ENCODE measurements around the gene CHMP3. TPM values are rescaled to one million over a fixed set of nuclear protein-coding genes. Genes with fewer than 3 reads are reported as not detected.
"Not testable (repeated sequence)": the region's sequence is repeated elsewhere in the genome, so short reads cannot be mapped to it uniquely, and the experiment has no call there.

Gene CHMP3
- 28.3 and 29.0 TPM in 2 replicates for total RNA-seq

- peaks cover 14% of the 10 kb centered on the region for H3K9me3 Mint-ChIP-seq
- H3K4me1 Mint-ChIP-seq: peaks cover 24% of the 10 kb centered on the region
- peaks cover 35% of the 10 kb centered on the region for H3K36me3 Mint-ChIP-seq (ENCODE audit: low read depth)
- peaks cover 2% of the 10 kb centered on the region for H3K27me3 Mint-ChIP-seq
- H3K27ac Mint-ChIP-seq: peak within 1 kb of the TSS; percentile 99
- intact Hi-C loops (cut with micrococcal nuclease): loop anchor here (1.0 kb wide), 3 partner anchors 21 to 121 kb away; partner anchors contain the start of gene RNF103
- DNase-seq: peak; percentile 99
- peak within 1 kb of the TSS; percentile 95 for H3K4me3 Mint-ChIP-seq
Measured at GRCh38 chr2:86562922-86563649, at the start of gene CHMP3. Gene CHMP3 (minus strand): TSS chr2:86563443. CDS start chr2:86563348, 95 bp downstream.

GRCh38 chr2:86610871-86611270 lies 47.6 kb upstream of the CHMP3 start:
- Mint-ChIP-seq H3K27ac (no peak overlapping the region), H3K27me3 (no peaks in the 10 kb centered on the region), H3K4me3 (no peak overlapping the region), H3K4me1 (peaks cover 13% of the 10 kb centered on the region), H3K36me3 (ENCODE audit: low read depth) (peaks cover 49% of the 10 kb centered on the region), H3K9me3 (no peaks in the 10 kb centered on the region)
- intact Hi-C loops (cut with micrococcal nuclease): no loop called here
- peak; percentile 44 for DNase-seq

- no peak overlapping the region for H3K27ac Mint-ChIP-seq
- intact Hi-C loops (cut with micrococcal nuclease): no loop called here
- peaks cover 15% of the 10 kb centered on the region for H3K4me1 Mint-ChIP-seq
- no peaks in the 10 kb centered on the region for H3K27me3 Mint-ChIP-seq
- peaks cover 58% of the 10 kb centered on the region for H3K36me3 Mint-ChIP-seq (ENCODE audit: low read depth)
- no peaks in the 10 kb centered on the region for H3K9me3 Mint-ChIP-seq
- peak; percentile 52 for DNase-seq
- no peak overlapping the region for H3K4me3 Mint-ChIP-seq
Measured at GRCh38 chr2:86608832-86609410, 45.7 kb upstream of the CHMP3 start.

GRCh38 chr2:86603905-86604304 lies 40.7 kb upstream of the CHMP3 start:
- peaks cover 3% of the 10 kb centered on the region for H3K4me1 Mint-ChIP-seq
- H3K36me3 Mint-ChIP-seq (ENCODE audit: low read depth): peaks cover 33% of the 10 kb centered on the region
- DNase-seq: peak; percentile 40
- no peaks in the 10 kb centered on the region for H3K27me3 Mint-ChIP-seq
- H3K4me3 Mint-ChIP-seq: no peak overlapping the region
- H3K9me3 Mint-ChIP-seq: no peaks in the 10 kb centered on the region
- no peak overlapping the region for H3K27ac Mint-ChIP-seq
- intact Hi-C loops (cut with micrococcal nuclease): no loop called here

GRCh38 chr2:86598966-86599365 lies 35.7 kb upstream of the CHMP3 start:
- no peak for DNase-seq
- Mint-ChIP-seq H3K27ac (no peak overlapping the region), H3K36me3 (ENCODE audit: low read depth) (peaks cover 7% of the 10 kb centered on the region), H3K4me1 (no peaks in the 10 kb centered on the region), H3K4me3 (no peak overlapping the region), H3K27me3 (peaks cover 2% of the 10 kb centered on the region), H3K9me3 (peaks cover 6% of the 10 kb centered on the region)
- intact Hi-C loops (cut with micrococcal nuclease): no loop called here

DNA sequence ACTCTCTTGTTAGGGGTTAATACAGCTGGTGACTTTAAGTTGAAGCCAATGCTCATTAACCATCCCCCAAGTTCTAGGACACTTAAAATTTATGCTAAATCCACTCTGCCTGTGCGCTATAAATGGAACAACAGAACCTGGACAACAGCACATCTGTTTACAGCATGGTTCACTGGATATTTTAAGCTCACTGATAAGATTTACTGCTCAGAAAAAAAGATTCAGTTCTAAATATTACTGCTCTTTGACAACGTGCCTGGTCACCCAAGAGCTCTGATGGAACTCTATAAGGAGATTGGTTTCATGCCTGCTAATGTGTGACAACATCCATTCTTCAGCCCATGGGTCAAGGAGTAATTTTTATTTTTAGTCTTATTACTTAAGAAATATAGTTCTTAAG lies 32.9 kb upstream of the CHMP3 start:
- Mint-ChIP-seq H3K27ac (no peak overlapping the region), H3K4me3 (no peak overlapping the region), H3K27me3 (peaks cover 5% of the 10 kb centered on the region), H3K36me3 (ENCODE audit: low read depth) (no peaks in the 10 kb centered on the region), H3K9me3 (peaks cover 6% of the 10 kb centered on the region), H3K4me1 (no peaks in the 10 kb centered on the region)
- peak; percentile 23 for DNase-seq
- intact Hi-C loops (cut with micrococcal nuclease): no loop called here

GRCh38 chr2:86593266-86593665 lies 30.0 kb upstream of the CHMP3 start:
- DNase-seq: no peak

DNA sequence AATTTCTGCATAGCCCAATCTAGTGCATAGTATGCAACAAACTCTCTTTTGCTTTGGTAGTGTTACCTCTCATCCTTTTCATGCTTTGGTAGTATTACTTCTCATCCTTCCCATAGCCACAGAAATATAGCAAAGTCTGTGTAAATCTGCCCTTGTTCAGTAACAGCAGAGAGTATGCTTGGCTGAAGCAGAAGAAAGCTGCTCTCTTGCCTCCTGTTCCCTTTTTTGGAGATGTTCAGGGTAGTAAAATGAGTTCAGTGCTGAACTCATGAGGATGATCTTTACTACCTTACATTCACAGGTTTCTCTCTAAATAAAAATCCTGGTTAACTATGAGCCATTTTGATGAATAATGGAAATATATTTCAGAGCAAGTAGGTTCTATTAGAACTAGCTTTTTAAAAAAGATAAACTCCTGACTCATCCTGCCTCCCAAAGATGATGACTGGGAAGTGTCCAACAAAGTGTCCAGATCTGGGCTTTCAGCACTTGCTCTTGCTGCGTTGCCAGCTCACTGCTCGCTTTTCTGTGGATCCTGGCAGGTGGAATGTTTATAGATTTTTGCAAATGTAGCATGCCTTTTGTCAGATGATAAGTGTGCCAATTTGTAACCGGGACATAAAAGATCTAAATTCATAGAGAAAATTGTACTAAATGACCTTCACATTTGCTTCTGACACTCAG lies 29.4 kb upstream of the CHMP3 start:
- DNase-seq: peak; percentile 45
- Mint-ChIP-seq H3K27ac (no peak overlapping the region), H3K4me1 (no peaks in the 10 kb centered on the region), H3K27me3 (peaks cover 8% of the 10 kb centered on the region), H3K9me3 (peaks cover 10% of the 10 kb centered on the region), H3K4me3 (no peak overlapping the region), H3K36me3 (ENCODE audit: low read depth) (no peaks in the 10 kb centered on the region)
- intact Hi-C loops (cut with micrococcal nuclease): no loop called here

More at GRCh38 chr2:86593266-86593665, 30.0 kb upstream of the CHMP3 start:
- no peaks in the 10 kb centered on the region for H3K4me1 Mint-ChIP-seq
- H3K27me3 Mint-ChIP-seq: peaks cover 7% of the 10 kb centered on the region
- intact Hi-C loops (cut with micrococcal nuclease): no loop called here
- no peak overlapping the region for H3K27ac Mint-ChIP-seq
- no peaks in the 10 kb centered on the region for H3K36me3 Mint-ChIP-seq (ENCODE audit: low read depth)
- H3K4me3 Mint-ChIP-seq: no peak overlapping the region
- peaks cover 8% of the 10 kb centered on the region for H3K9me3 Mint-ChIP-seq

GRCh38 chr2:86589701-86590100 lies 26.5 kb upstream of the CHMP3 start:
- DNase-seq; H3K4me3 Mint-ChIP-seq; H3K27me3 Mint-ChIP-seq; H3K27ac Mint-ChIP-seq; intact Hi-C loops (cut with micrococcal nuclease); H3K4me1 Mint-ChIP-seq; H3K36me3 Mint-ChIP-seq (ENCODE audit: low read depth): not testable (repeated sequence)
- H3K9me3 Mint-ChIP-seq: peaks cover 16% of the 10 kb centered on the region

- no peaks in the 10 kb centered on the region for H3K36me3 Mint-ChIP-seq (ENCODE audit: low read depth)
- peak overlapping the region; percentile 57 for H3K4me3 Mint-ChIP-seq
- peaks cover 9% of the 10 kb centered on the region for H3K4me1 Mint-ChIP-seq
- H3K9me3 Mint-ChIP-seq: peaks cover 26% of the 10 kb centered on the region
- peaks cover 3% of the 10 kb centered on the region for H3K27me3 Mint-ChIP-seq
- intact Hi-C loops (cut with micrococcal nuclease): loop anchor here (1.0 to 5.0 kb wide), 2 partner anchors 21 to 38 kb away; partner anchors contain the start of genes CHMP3 and RNF103
- peak; percentile 71 for DNase-seq
- H3K27ac Mint-ChIP-seq: peak overlapping the region; percentile 88
Measured at GRCh38 chr2:86584151-86584913, 21.1 kb upstream of the CHMP3 start.

- Mint-ChIP-seq H3K9me3 (peaks cover 23% of the 10 kb centered on the region), H3K4me1 (peaks cover 9% of the 10 kb centered on the region), H3K27ac (no peak overlapping the region), H3K27me3 (no peaks in the 10 kb centered on the region), H3K36me3 (ENCODE audit: low read depth) (no peaks in the 10 kb centered on the region), H3K4me3 (no peak overlapping the region)
- intact Hi-C loops (cut with micrococcal nuclease): loop anchor here (5.0 kb wide), 1 partner anchor 42 kb away; the partner anchor contains the start of gene RNF103
- peak; percentile 1 for DNase-seq
Measured at GRCh38 chr2:86580560-86580959, 17.3 kb upstream of the CHMP3 start.

- H3K36me3 Mint-ChIP-seq (ENCODE audit: low read depth): no peaks in the 10 kb centered on the region
- no peaks in the 10 kb centered on the region for H3K4me1 Mint-ChIP-seq
- H3K9me3 Mint-ChIP-seq: peaks cover 16% of the 10 kb centered on the region
- peaks cover 1% of the 10 kb centered on the region for H3K27me3 Mint-ChIP-seq
- intact Hi-C loops (cut with micrococcal nuclease): no loop called here
- H3K27ac Mint-ChIP-seq: no peak overlapping the region
- no peak overlapping the region for H3K4me3 Mint-ChIP-seq
- DNase-seq: peak; percentile 4
Measured at GRCh38 chr2:86577817-86578456, 14.7 kb upstream of the CHMP3 start.

DNA sequence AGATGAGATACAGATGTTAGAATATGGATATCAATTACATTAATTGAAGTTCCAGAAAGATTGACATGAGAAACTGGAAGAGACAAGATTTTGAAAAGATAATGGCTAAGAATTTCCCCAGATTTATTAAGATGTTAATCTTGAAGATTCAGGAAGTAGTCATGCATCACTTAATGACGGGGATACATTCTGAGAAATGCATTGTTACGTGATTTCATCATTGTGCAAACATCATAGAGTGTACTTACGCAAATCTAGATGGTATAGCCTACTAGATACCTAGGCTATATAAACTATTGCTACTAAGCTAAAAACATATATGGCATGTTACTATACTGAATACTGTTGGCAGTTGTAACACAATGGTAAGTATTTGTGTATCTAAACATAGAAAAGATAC lies 6.8 kb upstream of the CHMP3 start:
- H3K27ac Mint-ChIP-seq: no peak overlapping the region
- H3K36me3 Mint-ChIP-seq (ENCODE audit: low read depth): no peaks in the 10 kb centered on the region
- H3K27me3 Mint-ChIP-seq: peaks cover 8% of the 10 kb centered on the region
- DNase-seq: no peak
- intact Hi-C loops (cut with micrococcal nuclease): no loop called here
- peaks cover 2% of the 10 kb centered on the region for H3K4me1 Mint-ChIP-seq
- no peak overlapping the region for H3K4me3 Mint-ChIP-seq
- peaks cover 4% of the 10 kb centered on the region for H3K9me3 Mint-ChIP-seq

Data from activated CD4-positive, alpha-beta T cell treated with anti-CD3 and anti-CD28 coated beads, Interleukin-2, amount 10 ng/mL, durations not matched to agents 24 days and 14 days (primary cell).